ENCODE results near the gene TMEFF2. TPM values are rescaled to one million over a fixed set of nuclear protein-coding genes. Genes with fewer than 3 reads are reported as not detected.

TMEFF2 gene
- total RNA-seq, 5 donors from 2014 or later (not counting 1 experiment from before 2014, with no cell fraction given), result not detected

GRCh38 chr2:192127434-192127833 lies 67.3 kb downstream of the TMEFF2 start:
- H3K9me3 ChIP-seq, result no peaks in the 10 kb centered on the region
- ChIA-PET CTCF (interaction anchor here (0.6 to 1.1 kb wide), 3 partner anchors 35 to 597 kb away, joined by 3 read pairs; no protein-coding TSS in a partner anchor), POLR2A (no interaction called here)
- no peaks in the 10 kb centered on the region for H3K9me3 Mint-ChIP-seq
- no peak overlapping the region for H3K4me3 ChIP-seq (ENCODE audit: control insufficient read depth in 1 of 2, extremely low read depth in 1 of 2, low read length in 1 of 2)
- WGBS (ENCODE audit: insufficient coverage), result 60% methylated on average over 1 of the region's 2 CpGs
- H3K4me1 Mint-ChIP-seq, result no peaks in the 10 kb centered on the region
- H3K27me3 Mint-ChIP-seq, result peaks cover 5 to 11% of the 10 kb centered on the region in 2 donors
- H3K27ac ChIP-seq (ENCODE audit: low read length), result no peak overlapping the region
- no peak overlapping the region for H3K27ac Mint-ChIP-seq
- no peaks in the 10 kb centered on the region for H3K36me3 ChIP-seq (ENCODE audit: control insufficient read depth in 2 of 2, extremely low read depth in 1 of 2, insufficient read depth in 1 of 2, low read length in 1 of 2)
- H3K4me3 Mint-ChIP-seq, result no peak overlapping the region
- H3K4me1 ChIP-seq (ENCODE audit: control insufficient read depth in 1 of 2, extremely low read depth in 1 of 2, insufficient read depth in 2 of 2, low read length in 2 of 2), result no peaks in the 10 kb centered on the region
- no peak for ATAC-seq (replicated peaks in 1 of 4)
- no peaks in the 10 kb centered on the region for H3K36me3 Mint-ChIP-seq
- no peak for DNase-seq
- peaks cover 0 to under 1% of the 10 kb centered on the region in 2 experiments for H3K27me3 ChIP-seq (replicated peaks in 1 of 2; ENCODE audit: control insufficient read depth in 2 of 2, extremely low read depth in 1 of 2, insufficient read depth in 2 of 2, low read length in 1 of 2)

- H3K27me3 Mint-ChIP-seq, result peaks cover 5 to 11% of the 10 kb centered on the region in 2 donors
Measured at GRCh38 chr2:192126912-192127311, 67.8 kb downstream of the TMEFF2 start.

DNA sequence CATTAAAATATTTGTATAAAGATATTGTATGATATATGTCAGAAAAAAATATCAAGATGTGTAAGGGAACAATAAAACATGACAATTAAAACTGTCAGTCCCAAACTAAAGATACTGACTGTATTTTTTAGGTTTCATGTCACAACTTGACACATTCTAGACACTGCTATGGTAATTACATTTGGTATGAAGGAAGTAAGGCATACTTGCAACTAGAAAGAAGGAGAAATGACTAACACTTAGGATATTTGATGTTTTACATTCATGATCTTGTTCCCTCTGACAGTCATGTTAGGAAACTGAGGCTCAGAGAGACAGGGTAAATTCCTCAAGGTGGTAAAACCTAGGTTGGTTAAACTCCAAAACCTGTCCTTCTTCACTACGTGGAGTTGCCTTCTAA lies 68.3 kb downstream of the TMEFF2 start:
- DNase-seq (no peak), ATAC-seq (replicated peaks in 1 of 4) (no peak)
- no peaks in the 10 kb centered on the region for H3K36me3 Mint-ChIP-seq
- Histone ChIP-seq H3K27me3 (replicated peaks in 1 of 2; ENCODE audit: control insufficient read depth in 2 of 2, extremely low read depth in 1 of 2, insufficient read depth in 2 of 2, low read length in 1 of 2) (no peaks in the 10 kb centered on the region), H3K4me3 (ENCODE audit: control insufficient read depth in 1 of 2, extremely low read depth in 1 of 2, low read length in 1 of 2) (no peak overlapping the region), H3K36me3 (ENCODE audit: control insufficient read depth in 2 of 2, extremely low read depth in 1 of 2, insufficient read depth in 1 of 2, low read length in 1 of 2) (no peaks in the 10 kb centered on the region), H3K4me1 (ENCODE audit: control insufficient read depth in 1 of 2, extremely low read depth in 1 of 2, insufficient read depth in 2 of 2, low read length in 2 of 2) (no peaks in the 10 kb centered on the region), H3K9me3 (no peaks in the 10 kb centered on the region), H3K27ac (ENCODE audit: low read length) (no peak overlapping the region)
- WGBS (ENCODE audit: insufficient coverage), result no CpG with 5 or more reads among the region's 1 CpG
- H3K4me1 Mint-ChIP-seq, result no peaks in the 10 kb centered on the region
- peaks cover 2 to 10% of the 10 kb centered on the region in 2 donors for H3K27me3 Mint-ChIP-seq
- H3K9me3 Mint-ChIP-seq, result no peaks in the 10 kb centered on the region
- ChIA-PET POLR2A (no interaction called here), CTCF (interaction anchor here in 1 of 2 donors (1.1 kb wide), 1 partner anchor 36 kb away, joined by 3 read pairs; no protein-coding TSS in a partner anchor)
- no peak overlapping the region for H3K27ac Mint-ChIP-seq
- H3K4me3 Mint-ChIP-seq, result no peak overlapping the region

More at GRCh38 chr2:192126912-192127311, 67.8 kb downstream of the TMEFF2 start:
- ATAC-seq (replicated peaks in 1 of 4), result no peak
- Mint-ChIP-seq H3K27ac (no peak overlapping the region), H3K4me3 (no peak overlapping the region), H3K9me3 (no peaks in the 10 kb centered on the region), H3K36me3 (no peaks in the 10 kb centered on the region), H3K4me1 (no peaks in the 10 kb centered on the region)
- POLR2A ChIA-PET, result no interaction called here
- DNase-seq, result no peak
- Histone ChIP-seq H3K36me3 (ENCODE audit: control insufficient read depth in 2 of 2, extremely low read depth in 1 of 2, insufficient read depth in 1 of 2, low read length in 1 of 2) (no peaks in the 10 kb centered on the region), H3K27ac (ENCODE audit: low read length) (no peak overlapping the region), H3K4me3 (ENCODE audit: control insufficient read depth in 1 of 2, extremely low read depth in 1 of 2, low read length in 1 of 2) (no peak overlapping the region), H3K27me3 (replicated peaks in 1 of 2; ENCODE audit: control insufficient read depth in 2 of 2, extremely low read depth in 1 of 2, insufficient read depth in 2 of 2, low read length in 1 of 2) (no peaks in the 10 kb centered on the region), H3K4me1 (ENCODE audit: control insufficient read depth in 1 of 2, extremely low read depth in 1 of 2, insufficient read depth in 2 of 2, low read length in 2 of 2) (no peaks in the 10 kb centered on the region), H3K9me3 (no peaks in the 10 kb centered on the region)
- CTCF ChIA-PET, result interaction anchor here in 1 of 2 donors (0.6 to 1.1 kb wide), 2 partner anchors 35 to 572 kb away, joined by 3 read pairs; no protein-coding TSS in a partner anchor

- Histone ChIP-seq H3K27me3 (replicated peaks in 1 of 2; ENCODE audit: control insufficient read depth in 2 of 2, extremely low read depth in 1 of 2, insufficient read depth in 2 of 2, low read length in 1 of 2) (no peaks in the 10 kb centered on the region), H3K27ac (ENCODE audit: low read length) (no peak overlapping the region), H3K4me1 (ENCODE audit: control insufficient read depth in 1 of 2, extremely low read depth in 1 of 2, insufficient read depth in 2 of 2, low read length in 2 of 2) (no peaks in the 10 kb centered on the region), H3K36me3 (ENCODE audit: control insufficient read depth in 2 of 2, extremely low read depth in 1 of 2, insufficient read depth in 1 of 2, low read length in 1 of 2) (no peaks in the 10 kb centered on the region), H3K4me3 (ENCODE audit: control insufficient read depth in 1 of 2, extremely low read depth in 1 of 2, low read length in 1 of 2) (no peak overlapping the region), H3K9me3 (no peaks in the 10 kb centered on the region)
- POLR2A ChIA-PET, result no interaction called here
- Mint-ChIP-seq H3K9me3 (no peaks in the 10 kb centered on the region), H3K27ac (no peak overlapping the region), H3K27me3 (peaks cover 0 to 9% of the 10 kb centered on the region in 2 donors), H3K36me3 (no peaks in the 10 kb centered on the region), H3K4me1 (no peaks in the 10 kb centered on the region), H3K4me3 (no peak overlapping the region)
- CTCF ChIA-PET, result interaction anchor here in 1 of 2 donors (1.4 kb wide), 1 partner anchor 38 kb away, joined by 3 read pairs; no protein-coding TSS in a partner anchor
- ATAC-seq (replicated peaks in 1 of 4) (no peak), DNase-seq (no peak)
- WGBS (ENCODE audit: insufficient coverage), result no CpG with 5 or more reads among the region's 1 CpG
Measured at GRCh38 chr2:192124571-192124970, 70.2 kb downstream of the TMEFF2 start.

GRCh38 chr2:192123847-192124246 lies 70.9 kb downstream of the TMEFF2 start:
- ChIA-PET POLR2A (no interaction called here), CTCF (no interaction called here)
- DNase-seq (no peak), ATAC-seq (replicated peaks in 1 of 4) (no peak)
- Mint-ChIP-seq H3K36me3 (no peaks in the 10 kb centered on the region), H3K9me3 (no peaks in the 10 kb centered on the region), H3K4me3 (no peak overlapping the region), H3K27ac (no peak overlapping the region), H3K27me3 (peaks cover 0 to 9% of the 10 kb centered on the region in 2 donors), H3K4me1 (no peaks in the 10 kb centered on the region)
- Histone ChIP-seq H3K27me3 (replicated peaks in 1 of 2; ENCODE audit: control insufficient read depth in 2 of 2, extremely low read depth in 1 of 2, insufficient read depth in 2 of 2, low read length in 1 of 2) (no peaks in the 10 kb centered on the region), H3K27ac (ENCODE audit: low read length) (no peak overlapping the region), H3K9me3 (no peaks in the 10 kb centered on the region), H3K4me3 (ENCODE audit: control insufficient read depth in 1 of 2, extremely low read depth in 1 of 2, low read length in 1 of 2) (no peak overlapping the region), H3K4me1 (ENCODE audit: control insufficient read depth in 1 of 2, extremely low read depth in 1 of 2, insufficient read depth in 2 of 2, low read length in 2 of 2) (no peaks in the 10 kb centered on the region), H3K36me3 (ENCODE audit: control insufficient read depth in 2 of 2, extremely low read depth in 1 of 2, insufficient read depth in 1 of 2, low read length in 1 of 2) (no peaks in the 10 kb centered on the region)

DNA sequence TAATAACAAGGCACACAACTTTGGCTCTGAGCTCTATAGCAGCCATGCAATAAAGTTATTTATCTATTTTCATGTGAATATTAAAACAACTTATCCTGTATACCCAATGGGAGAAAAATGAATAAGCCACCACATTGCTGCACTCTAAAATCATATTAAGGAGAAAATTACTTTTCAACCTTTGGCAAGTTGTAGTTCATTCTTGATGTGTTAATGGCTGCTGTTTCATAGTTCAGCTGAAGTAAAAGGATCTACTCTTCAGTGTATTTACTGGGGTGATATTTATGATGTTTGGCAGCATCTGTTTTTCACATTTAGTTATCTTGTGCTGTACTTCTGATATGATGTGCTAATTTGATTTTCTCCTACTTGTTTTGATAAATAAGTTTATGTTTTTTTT lies 71.8 kb downstream of the TMEFF2 start:
- DNase-seq (no peak), ATAC-seq (replicated peaks in 1 of 4) (no peak)
- Histone ChIP-seq H3K27ac (ENCODE audit: low read length) (no peak overlapping the region), H3K4me3 (ENCODE audit: control insufficient read depth in 1 of 2, extremely low read depth in 1 of 2, low read length in 1 of 2) (no peak overlapping the region), H3K27me3 (replicated peaks in 1 of 2; ENCODE audit: control insufficient read depth in 2 of 2, extremely low read depth in 1 of 2, insufficient read depth in 2 of 2, low read length in 1 of 2) (no peaks in the 10 kb centered on the region), H3K4me1 (ENCODE audit: control insufficient read depth in 1 of 2, extremely low read depth in 1 of 2, insufficient read depth in 2 of 2, low read length in 2 of 2) (no peaks in the 10 kb centered on the region), H3K9me3 (no peaks in the 10 kb centered on the region), H3K36me3 (ENCODE audit: control insufficient read depth in 2 of 2, extremely low read depth in 1 of 2, insufficient read depth in 1 of 2, low read length in 1 of 2) (no peaks in the 10 kb centered on the region)
- Mint-ChIP-seq H3K27me3 (peaks cover 0 to 9% of the 10 kb centered on the region in 2 donors), H3K4me1 (no peaks in the 10 kb centered on the region), H3K4me3 (no peak overlapping the region), H3K36me3 (no peaks in the 10 kb centered on the region), H3K9me3 (peaks cover 0 to 6% (median 0%) of the 10 kb centered on the region in 3 donors), H3K27ac (no peak overlapping the region)
- POLR2A ChIA-PET, result no interaction called here
- CTCF ChIA-PET, result interaction anchor here in 1 of 2 donors (0.7 kb wide), 1 partner anchor 1663 kb away, joined by 3 read pairs; no protein-coding TSS in a partner anchor

DNA sequence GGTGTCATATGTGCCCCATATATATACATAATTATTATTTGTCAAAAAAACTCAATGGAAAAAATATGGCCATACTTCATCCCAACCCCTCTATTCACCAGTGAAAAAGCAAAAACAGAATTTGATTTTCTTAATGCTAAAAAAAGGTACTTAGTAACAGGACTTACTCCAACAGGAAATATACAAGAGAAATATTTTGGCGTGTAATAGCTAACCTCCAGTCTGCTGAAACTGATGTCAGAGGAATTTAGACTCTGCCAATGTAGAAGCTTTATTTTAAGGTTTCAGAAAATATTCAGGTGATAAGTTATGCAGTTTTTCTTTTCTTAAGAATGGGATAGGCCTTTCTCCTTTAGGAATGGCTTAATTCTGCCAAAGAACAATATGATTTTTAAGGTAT lies 72.6 kb downstream of the TMEFF2 start:
- Mint-ChIP-seq H3K27me3 (peaks cover 0 to 9% of the 10 kb centered on the region in 2 donors), H3K27ac (no peak overlapping the region), H3K4me3 (no peak overlapping the region), H3K4me1 (no peaks in the 10 kb centered on the region), H3K36me3 (no peaks in the 10 kb centered on the region), H3K9me3 (peaks cover 0 to 6% (median 3%) of the 10 kb centered on the region in 3 donors)
- DNase-seq, result no peak
- Histone ChIP-seq H3K9me3 (no peaks in the 10 kb centered on the region), H3K4me1 (ENCODE audit: control insufficient read depth in 1 of 2, extremely low read depth in 1 of 2, insufficient read depth in 2 of 2, low read length in 2 of 2) (no peaks in the 10 kb centered on the region), H3K27me3 (replicated peaks in 1 of 2; ENCODE audit: control insufficient read depth in 2 of 2, extremely low read depth in 1 of 2, insufficient read depth in 2 of 2, low read length in 1 of 2) (no peaks in the 10 kb centered on the region), H3K4me3 (ENCODE audit: control insufficient read depth in 1 of 2, extremely low read depth in 1 of 2, low read length in 1 of 2) (no peak overlapping the region), H3K36me3 (ENCODE audit: control insufficient read depth in 2 of 2, extremely low read depth in 1 of 2, insufficient read depth in 1 of 2, low read length in 1 of 2) (no peaks in the 10 kb centered on the region), H3K27ac (ENCODE audit: low read length) (no peak overlapping the region)
- ChIA-PET CTCF (no interaction called here), POLR2A (no interaction called here)
- no CpG with 5 or more reads among the region's 1 CpG for WGBS (ENCODE audit: insufficient coverage)
- ATAC-seq (replicated peaks in 1 of 4), result no peak
